Stimulated activated CD8-positive, alpha-beta memory T cell treated with anti-CD3 and anti-CD28 coated beads, Interleukin-4, amount 100 ng/mL, for 48 hours (primary cell): ENCODE measurements around the gene EID2.

Experiments used
- DNase-seq: peaks from one replicate; pipeline ENCODE4 v3.0.0-alpha.2; 2020

EID2 gene

GRCh38 chr19:39539518-39540332 lies at the start of gene EID2:
TSS of gene EID2 (minus strand) at chr19:39540161. CDS start at chr19:39540079, 82 bp downstream.
- DNase-seq: peak; percentile 97

- no peak for DNase-seq
These were observed 48.1 kb upstream of the EID2 start for GRCh38 chr19:39588066-39588465.

- no peak for DNase-seq
These were observed 47.5 kb upstream of the EID2 start for GRCh38 chr19:39587496-39587895.

GRCh38 chr19:39582891-39583625 lies 43.1 kb upstream of the EID2 start:
- DNase-seq: peak; percentile 26

- DNase-seq: peak; percentile 50
These were observed 42.5 kb upstream of the EID2 start for GRCh38 chr19:39582442-39582841.

GRCh38 chr19:39568604-39569003 lies 28.6 kb upstream of the EID2 start:
- DNase-seq: no peak

- no peak for DNase-seq
These were observed 26.1 kb upstream of the EID2 start for GRCh38 chr19:39566064-39566463.

- no peak for DNase-seq
These were observed 23.4 kb upstream of the EID2 start for GRCh38 chr19:39563408-39563807.

GRCh38 chr19:39558624-39559117 lies 18.7 kb upstream of the EID2 start:
- DNase-seq: no peak

GRCh38 chr19:39557811-39558623 lies 18.1 kb upstream of the EID2 start:
- DNase-seq: no peak

- DNase-seq: no peak
These were observed 15.9 kb upstream of the EID2 start for GRCh38 chr19:39555883-39556282.

GRCh38 chr19:39554701-39555311 lies 14.8 kb upstream of the EID2 start:
- no peak for DNase-seq

GRCh38 chr19:39553082-39553652 lies 13.2 kb upstream of the EID2 start:
- DNase-seq: no peak

- no peak for DNase-seq
These were observed 10.2 kb upstream of the EID2 start for GRCh38 chr19:39550197-39550596.

GRCh38 chr19:39546599-39546998 lies 6.6 kb upstream of the EID2 start:
- DNase-seq: no peak

GRCh38 chr19:39544911-39545310 lies 5.0 kb upstream of the EID2 start:
- DNase-seq: no peak

- DNase-seq: no peak
These were observed 4.4 kb upstream of the EID2 start for GRCh38 chr19:39544226-39544903.

GRCh38 chr19:39543477-39543857 lies 3.5 kb upstream of the EID2 start:
- no peak for DNase-seq

GRCh38 chr19:39542206-39542605 lies 2.2 kb upstream of the EID2 start:
- peak; percentile 16 for DNase-seq

GRCh38 chr19:39540333-39540673 lies 342 bp upstream of the EID2 start:
- no peak for DNase-seq

- DNase-seq: no peak
These were observed 820 bp downstream of the EID2 start for GRCh38 chr19:39539165-39539517.

- no peak for DNase-seq
These were observed 6.2 kb downstream of the EID2 start for GRCh38 chr19:39533791-39534190.
